Mesenchymal stem cell (in vitro differentiated cells and primary cell): Measurements from ENCODE around the gene LAMC1.

ENCODE experiments used
- DNase-seq: peaks from one replicate; pipeline ENCODE4 v3.0.0-alpha.2; 2013
- H2AFZ ChIP-seq: one replicate; pipeline ENCODE4 v1.6.1; 2013; ENCODE audit warnings: low read depth, mild to moderate bottlenecking, control low read depth, inconsistent platforms, low read length, moderate library complexity
- H2AK5ac ChIP-seq: 2 replicates; pipeline ENCODE4 v1.6.1; 2013; ENCODE audit warnings: low read length, moderate library complexity, mild to moderate bottlenecking, inconsistent platforms; ENCODE audit not compliant: severe bottlenecking
- H2BK120ac ChIP-seq: one replicate; pipeline ENCODE4 v1.6.1; 2013; ENCODE audit warnings: low read depth, mild to moderate bottlenecking, inconsistent platforms, low read length, moderate library complexity
- H2BK12ac ChIP-seq, 2 experiments: one replicate each; pipeline ENCODE4 v1.6.1; 2013; ENCODE audit warnings: inconsistent platforms in 2 of 2, low read length in 2 of 2, mild to moderate bottlenecking in 2 of 2, moderate library complexity in 2 of 2, control low read depth in 1 of 2
- H2BK15ac ChIP-seq: one replicate; pipeline ENCODE4 v1.6.1; 2013; ENCODE audit warnings: mild to moderate bottlenecking, low read depth, inconsistent platforms; ENCODE audit not compliant: poor library complexity, severe bottlenecking
- H2BK5ac ChIP-seq: 2 replicates; pipeline ENCODE4 v1.6.1; 2013; ENCODE audit warnings: low read depth, mild to moderate bottlenecking, low read length, control low read depth, inconsistent platforms; ENCODE audit not compliant: poor library complexity, severe bottlenecking
- H3K14ac ChIP-seq, 2 experiments: one replicate each; pipeline ENCODE4 v1.6.1; 2013; ENCODE audit warnings: inconsistent platforms in 2 of 2, low read length in 2 of 2, control low read depth in 1 of 2, mild to moderate bottlenecking in 1 of 2, moderate library complexity in 1 of 2
- H3K18ac ChIP-seq, 2 experiments: one replicate each; pipeline ENCODE4 v1.6.1; 2013; ENCODE audit warnings: inconsistent platforms in 2 of 2, low read length in 2 of 2, control low read depth in 1 of 2, low read depth in 1 of 2, mild to moderate bottlenecking in 1 of 2
- H3K23ac ChIP-seq, 2 experiments: one replicate each; pipeline ENCODE4 v1.6.1; 2013; ENCODE audit warnings: inconsistent platforms in 2 of 2, low read length in 2 of 2, mild to moderate bottlenecking in 2 of 2, moderate library complexity in 2 of 2, control low read depth in 1 of 2
- H3K27ac ChIP-seq: 2 replicates; pipeline ENCODE4 v1.5.1; 2013; ENCODE audit warnings: mild to moderate bottlenecking, moderate library complexity, low read length, control low read depth, inconsistent platforms; ENCODE audit not compliant: poor library complexity, severe bottlenecking
- H3K27me3 ChIP-seq, 2 experiments: 2 replicates each; pipeline versions ENCODE4 v1.6.1 to v1.7.0; 2013; ENCODE audit warnings: low read length in 2 of 2, mild to moderate bottlenecking in 2 of 2, moderate library complexity in 2 of 2, control low read depth in 1 of 2, inconsistent platforms in 1 of 2; ENCODE audit not compliant: control insufficient read depth in 1 of 2, insufficient read depth in 1 of 2
- H3K36me3 ChIP-seq, 2 experiments: 2 replicates each; pipeline versions ENCODE4 v1.6.1 to v1.7.0; 2013; ENCODE audit warnings: low read length in 2 of 2, control low read depth in 1 of 2, inconsistent platforms in 1 of 2, low read depth in 1 of 2, mild to moderate bottlenecking in 1 of 2; ENCODE audit not compliant: insufficient read depth in 2 of 2, control insufficient read depth in 1 of 2
- H3K4ac ChIP-seq, 2 experiments: one replicate each; pipeline ENCODE4 v1.6.1; 2013; ENCODE audit warnings: inconsistent platforms in 2 of 2, low read length in 2 of 2, mild to moderate bottlenecking in 2 of 2, moderate library complexity in 2 of 2, control low read depth in 1 of 2, low read depth in 1 of 2
- H3K4me1 ChIP-seq: 2 replicates; pipeline ENCODE4 v1.6.1; 2013; ENCODE audit warnings: low read depth, low read length, control low read depth; ENCODE audit not compliant: control insufficient read depth, insufficient read depth
- H3K4me2 ChIP-seq: 2 replicates; pipeline ENCODE4 v1.6.1; 2013; ENCODE audit warnings: low read length, mild to moderate bottlenecking, inconsistent platforms; ENCODE audit not compliant: poor library complexity, severe bottlenecking
- H3K4me3 ChIP-seq, 2 experiments: 2 replicates each; pipeline versions ENCODE4 v1.5.1 to v1.7.0; 2013; ENCODE audit warnings: low read length in 2 of 2, mild to moderate bottlenecking in 2 of 2, control low read depth in 1 of 2, low read depth in 1 of 2; ENCODE audit not compliant: insufficient read depth in 1 of 2
- H3K79me1 ChIP-seq: replicated peaks from 2 replicates; pipeline ENCODE4 v1.6.1; 2013; ENCODE audit warnings: mild to moderate bottlenecking, control low read depth, low read length, inconsistent platforms; ENCODE audit not compliant: poor library complexity, severe bottlenecking
- H3K9ac ChIP-seq: 2 replicates; pipeline ENCODE4 v1.7.0; 2013; ENCODE audit warnings: mild to moderate bottlenecking, low read length, moderate library complexity
- H3K9me3 ChIP-seq: 2 replicates; pipeline ENCODE4 v1.7.0; 2013; ENCODE audit warnings: mild to moderate bottlenecking, low read length; ENCODE audit not compliant: control insufficient read depth
- H4K8ac ChIP-seq: one replicate; pipeline ENCODE4 v1.6.1; 2013; ENCODE audit warnings: inconsistent platforms, mild to moderate bottlenecking, low read length, moderate library complexity
- H4K91ac ChIP-seq: one replicate; pipeline ENCODE4 v1.6.1; 2013; ENCODE audit warnings: mild to moderate bottlenecking, low read length, inconsistent platforms
- WGBS: methylation state at CpG from one replicate; pipeline ENCODE4 v1.1.7; 2013; ENCODE audit warnings: mixed read lengths; 5-methylcytosine and 5-hydroxymethylcytosine counted together

The LAMC1 gene

DNA sequence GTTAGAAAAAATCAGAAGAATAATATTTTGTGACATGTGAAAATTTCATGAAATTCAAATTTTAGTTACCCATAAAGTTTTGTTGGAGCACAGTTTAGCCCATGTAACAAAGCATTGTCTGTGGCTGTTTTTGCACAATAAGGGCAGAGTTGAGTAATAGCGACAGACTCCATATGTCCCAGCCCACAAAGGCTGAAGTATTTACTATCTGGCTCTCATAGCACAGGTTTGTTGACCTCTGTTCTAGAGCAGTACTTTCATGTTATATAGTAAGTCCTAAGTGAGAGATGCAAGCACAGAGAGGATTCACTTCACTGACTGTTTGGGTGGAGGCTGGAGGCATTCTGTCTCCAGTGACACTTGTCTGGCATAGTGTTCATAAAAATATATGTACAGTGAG, 6.8 kb downstream of the LAMC1 start:
- H2BK5ac ChIP-seq, result peak overlapping the region; percentile 44
- H2AK5ac ChIP-seq, result peak overlapping the region; percentile 95
- peak overlapping the region; percentile 29 for H3K4me2 ChIP-seq
- peak overlapping the region; percentile 98 for H3K9ac ChIP-seq
- no peak overlapping the region for H3K4ac ChIP-seq
- no peak overlapping the region for H2AFZ ChIP-seq
- H3K4me1 ChIP-seq, result peaks cover 7% of the 10 kb centered on the region
- H2BK15ac ChIP-seq, result no peak overlapping the region
- H3K18ac ChIP-seq, result peak overlapping the region in 1 of 2 experiments; percentile 12
- peak overlapping the region in 1 of 2 experiments; percentile 86 for H3K4me3 ChIP-seq
- no peaks in the 10 kb centered on the region for H3K79me1 ChIP-seq
- no peak overlapping the region for H2BK120ac ChIP-seq
- DNase-seq, result peak; percentile 76
- H3K9me3 ChIP-seq, result no peaks in the 10 kb centered on the region
- no peak overlapping the region for H3K14ac ChIP-seq
- H3K27ac ChIP-seq, result peak overlapping the region; percentile 74
- H2BK12ac ChIP-seq, result no peak overlapping the region
- WGBS, result 67% methylated on average over 1 of the region's 1 CpG
- H4K8ac ChIP-seq, result no peak overlapping the region
- H3K27me3 ChIP-seq, result no peaks in the 10 kb centered on the region
- H3K36me3 ChIP-seq, result peaks cover 0 to 85% of the 10 kb centered on the region in 2 experiments
- H4K91ac ChIP-seq, result no peak overlapping the region
- no peak overlapping the region for H3K23ac ChIP-seq

- Histone ChIP-seq H4K8ac (no peak overlapping the region), H3K4me1 (peaks cover 7% of the 10 kb centered on the region), H2BK5ac (no peak overlapping the region), H3K36me3 (peaks cover 0 to 77% of the 10 kb centered on the region in 2 experiments), H3K4ac (no peak overlapping the region), H4K91ac (no peak overlapping the region), H3K23ac (no peak overlapping the region), H3K4me3 (peak overlapping the region in 1 of 2 experiments; percentile 86), H2BK15ac (no peak overlapping the region), H3K79me1 (no peaks in the 10 kb centered on the region), H3K14ac (no peak overlapping the region), H3K27ac (peak overlapping the region; percentile 73), H2AK5ac (peak overlapping the region; percentile 15), H3K27me3 (no peaks in the 10 kb centered on the region), H2BK12ac (no peak overlapping the region), H3K18ac (peak overlapping the region in 1 of 2 experiments; percentile 11), H3K9ac (peak overlapping the region; percentile 98), H2AFZ (no peak overlapping the region), H3K4me2 (no peak overlapping the region), H3K9me3 (no peaks in the 10 kb centered on the region), H2BK120ac (peak overlapping the region; percentile 8)
- DNase-seq, result peak; percentile 56
- 71% methylated on average over 3 of the region's 5 CpGs for WGBS
Observed at GRCh38 chr1:183032122-183032921, 9.1 kb downstream of the LAMC1 start.

- no peak overlapping the region for H4K91ac ChIP-seq
- no peak overlapping the region for H2BK15ac ChIP-seq
- H3K79me1 ChIP-seq, result no peaks in the 10 kb centered on the region
- H3K18ac ChIP-seq, result no peak overlapping the region
- H3K27ac ChIP-seq, result peak overlapping the region; percentile 12
- no peak overlapping the region for H3K14ac ChIP-seq
- no peak overlapping the region for H2BK120ac ChIP-seq
- H3K9me3 ChIP-seq, result no peaks in the 10 kb centered on the region
- H3K4me3 ChIP-seq, result peak overlapping the region in 1 of 2 experiments; percentile 86
- H2BK12ac ChIP-seq, result no peak overlapping the region
- no peak overlapping the region for H2AFZ ChIP-seq
- no peak for DNase-seq
- H3K27me3 ChIP-seq, result no peaks in the 10 kb centered on the region
- no peak overlapping the region for H3K4ac ChIP-seq
- H3K4me2 ChIP-seq, result no peak overlapping the region
- peaks cover 0 to 73% of the 10 kb centered on the region in 2 experiments for H3K36me3 ChIP-seq
- 94% methylated on average over 2 of the region's 2 CpGs for WGBS
- H3K23ac ChIP-seq, result no peak overlapping the region
- H4K8ac ChIP-seq, result no peak overlapping the region
- peak overlapping the region; percentile 98 for H3K9ac ChIP-seq
- H2BK5ac ChIP-seq, result no peak overlapping the region
- peaks cover 10% of the 10 kb centered on the region for H3K4me1 ChIP-seq
- H2AK5ac ChIP-seq, result peak overlapping the region; percentile 88
Observed at GRCh38 chr1:183033205-183033604, 10.0 kb downstream of the LAMC1 start.

- H3K27me3 ChIP-seq, result no peaks in the 10 kb centered on the region
- no peak overlapping the region for H3K4ac ChIP-seq
- no peak overlapping the region for H2BK5ac ChIP-seq
- no peak overlapping the region for H3K18ac ChIP-seq
- H2BK12ac ChIP-seq, result no peak overlapping the region
- H3K9ac ChIP-seq, result no peak overlapping the region
- DNase-seq, result no peak
- H2BK15ac ChIP-seq, result no peak overlapping the region
- no peak overlapping the region for H4K8ac ChIP-seq
- no peak overlapping the region for H2AFZ ChIP-seq
- no peaks in the 10 kb centered on the region for H3K79me1 ChIP-seq
- no peak overlapping the region for H4K91ac ChIP-seq
- no peak overlapping the region for H2BK120ac ChIP-seq
- H3K4me2 ChIP-seq, result no peak overlapping the region
- peaks cover 0 to 66% of the 10 kb centered on the region in 2 experiments for H3K36me3 ChIP-seq
- no peak overlapping the region for H3K23ac ChIP-seq
- H3K27ac ChIP-seq, result no peak overlapping the region
- peaks cover 8% of the 10 kb centered on the region for H3K4me1 ChIP-seq
- H3K14ac ChIP-seq, result no peak overlapping the region
- no peak overlapping the region for H3K4me3 ChIP-seq
- no peaks in the 10 kb centered on the region for H3K9me3 ChIP-seq
- 91% methylated on average over 3 of the region's 3 CpGs for WGBS
- H2AK5ac ChIP-seq, result peak overlapping the region; percentile 80
Observed at GRCh38 chr1:183034682-183035081, 11.5 kb downstream of the LAMC1 start.
